ENCODE data around the gene VPS8. TPM values are rescaled to one million over a fixed set of nuclear protein-coding genes. Genes with fewer than 3 reads are reported as not detected.
A peak's percentile ranks its signal among the peaks of the same experiment; 100 is the strongest.
"Not testable (repeated sequence)": the region's sequence is repeated elsewhere in the genome, so short reads cannot be mapped to it uniquely, and the experiment has no call there.

Gene VPS8
- total and polyA plus RNA-seq, 9 of the 15 experiments (the other 6 are each of a cell fraction or from before 2014, with no cell fraction given), result 7.2 to 41.0 (median 28.3) TPM

GRCh38 chr3:184993394-184993793 is 181.4 kb downstream of the VPS8 start (continued):
- no peak for TF ChIP-seq GTF2A2 (tag; IDR thresholded peaks at IDR 0.05)
- TF ChIP-seq GABPA (tag; conservative IDR thresholded peaks at IDR 0.05; ENCODE audit: low read depth), result peak; percentile 56
- TF ChIP-seq ZNF77 (CRISPR knock-in tag; IDR thresholded peaks at IDR 0.05), result no peak
- TF ChIP-seq TBL1XR1 (IDR thresholded peaks at IDR 0.05; ENCODE audit: low read length in 2 of 2), result no peak
- peak in 1 of 3 experiments; percentile 14; a peak in 1 of 6 replicates for TF ChIP-seq CTCF (IDR thresholded peaks at IDR 0.05 in 2 of 3, conservative IDR thresholded peaks at IDR 0.05 in 1 of 3; ENCODE audit: insufficient read depth in 2 of 3, low read depth in 1 of 3, low read length in 3 of 3)
- TF ChIP-seq ARID1B (IDR thresholded peaks at IDR 0.05), result 0 out of 2 replicates have a peak, but pooled peaks have one; percentile 30

GRCh38 chr3:185003876-185004275 is 191.9 kb downstream of the VPS8 start:
- H3K27ac ChIP-seq (ENCODE audit: extremely low read depth, low read depth, low read length); CTCF ChIA-PET (ENCODE audit: low intra/inter-chr PET ratio); H3K79me2 ChIP-seq (ENCODE audit: control insufficient read depth, insufficient read depth, low read length); POLR2A ChIA-PET; H3K4me2 ChIP-seq (ENCODE audit: insufficient read depth, low read length); FAIRE-seq; H3K9me3 ChIP-seq (replicated peaks; ENCODE audit: control insufficient read depth, insufficient read depth, low read depth, low read length); H3K9ac ChIP-seq (ENCODE audit: insufficient read depth in 1 of 2, low read depth in 2 of 2, low read length in 2 of 2); H4K20me1 ChIP-seq (replicated peaks; ENCODE audit: control insufficient read depth, insufficient read depth, low read length); ATAC-seq; H3K27me3 ChIP-seq (ENCODE audit: control insufficient read depth in 2 of 2, insufficient read depth in 2 of 2, low read length in 2 of 2); in situ Hi-C loops (cut with MboI); H2AFZ ChIP-seq (ENCODE audit: low read depth, low read length); DNase-seq (ENCODE audit: extremely low read depth in 1 of 4, low spot score in 3 of 4); intact Hi-C loops (cut with micrococcal nuclease); H3K4me1 ChIP-seq (replicated peaks in 1 of 2; ENCODE audit: control insufficient read depth in 2 of 2, insufficient read depth in 2 of 2, low read length in 2 of 2); H3K9me1 ChIP-seq (ENCODE audit: control insufficient read depth, insufficient read depth, low read length); H3K4me3 ChIP-seq; H3K36me3 ChIP-seq (ENCODE audit: control insufficient read depth, insufficient read depth, low read length); BruUV-seq (replicated peaks): not testable (repeated sequence)
- WGBS (ENCODE audit: insufficient coverage, low coverage, missing lambda C conversion rate), result 100% methylated on average over 2 of the region's 28 CpGs

Measured in K562 (cell line).